Measurements from ENCODE around the gene KLK2. TPM values are rescaled to one million over a fixed set of nuclear protein-coding genes. Genes with fewer than 3 reads are reported as not detected.

The KLK2 gene
- total and polyA plus RNA-seq, 2 of the 13 experiments (the other 11 are each of a cell fraction or from before 2014, with no cell fraction given), result 0.11 TPM; not detected in 1

- peak; percentile 68 for TF ChIP-seq ZNF687 (CRISPR knock-in tag; IDR thresholded peaks at IDR 0.05)
- peak; percentile 43 for TF ChIP-seq CBX1 (IDR thresholded peaks at IDR 0.05; ENCODE audit: low read depth)
- peak; percentile 32 for TF ChIP-seq YY1 (IDR thresholded peaks at IDR 0.05; ENCODE audit: insufficient read depth, insufficient replicate concordance, low read depth, low read length)
- TF ChIP-seq CTCF (CRISPR knock-in tag; IDR thresholded peaks at IDR 0.05), result peak; percentile 45
Observed at GRCh38 chr19:50835785-50836542, 37.3 kb upstream of the KLK2 start (continued).

All from HepG2 (cell line).